Breast epithelium (tissue), 4 donors: ENCODE measurements around the gene CSNK2A2. TPM values are rescaled to one million over a fixed set of nuclear protein-coding genes. Genes with fewer than 3 reads are reported as not detected.

Experiments used
- DNase-seq, 2 donors: peaks; one replicate each; pipeline ENCODE4 v3.0.0-alpha.2; 2019; ENCODE audit warnings: low spot score in 2 of 2
- H3K27ac ChIP-seq, 2 donors: fragments of 200-600 bp; sonication (generic) in 1 of 2; one replicate each; pipeline ENCODE4 v1.5.1; 2016 to 2019; ENCODE audit warnings: mild to moderate bottlenecking in 1 of 2
- H3K27me3 ChIP-seq, 2 donors: fragments of 200-600 bp; sonication (generic) in 1 of 2; one replicate each; pipeline versions ENCODE4 v1.5.1 to v1.6.0; 2017 to 2019; ENCODE audit warnings: control low read depth in 1 of 2, mild to moderate bottlenecking in 1 of 2
- H3K36me3 ChIP-seq: fragments of 200-600 bp; one replicate; pipeline ENCODE4 v1.5.1; 2019
- H3K4me1 ChIP-seq, 2 donors: fragments of 200-600 bp; sonication (generic); one replicate each; pipeline ENCODE4 v1.5.1; 2016 to 2019; ENCODE audit warnings: control low read depth in 1 of 2
- H3K4me3 ChIP-seq, 3 donors: fragments of 200-600 bp; sonication (generic); 1 replicate in 2 of 3; 2 replicates in 1 of 3; pipeline ENCODE4 v1.5.1; 2016 to 2019; ENCODE audit warnings: mild to moderate bottlenecking in 3 of 3, moderate library complexity in 2 of 3
- H3K9me3 ChIP-seq, 2 donors: fragments of 200-600 bp; sonication (generic) in 1 of 2; one replicate each; pipeline ENCODE4 v1.5.1; 2016 to 2019; ENCODE audit warnings: control low read depth in 1 of 2
- POLR2A ChIP-seq: fragments of 450-650 bp; IDR thresholded peaks from one replicate; pipeline ENCODE4 v1.6.1; 2016; ENCODE audit warnings: antibody characterized with exemption, mild to moderate bottlenecking, moderate library complexity
- POLR2AphosphoS5 ChIP-seq, 3 donors: sonication (generic); formaldehyde crosslinking; IDR thresholded peaks; one replicate each; pipeline ENCODE4 v1.6.1; 2017; ENCODE audit warnings: antibody characterized with exemption in 3 of 3
- intact Hi-C: fragments of 100-400 bp; cut with DNase I; formaldehyde crosslinking; loops from one replicate; pipeline ENCODE4 v1.15.1; 2023; ENCODE audit warnings: low total_unique reads
- total RNA-seq, 3 donors: library from RNA; depleted of rRNA; stranded (reverse); fragments of >200 nt; gene quantifications; one replicate each; pipeline ENCODE4 v1.1.0, GENCODE V29; 2016
- TF ChIP-seq, protein P1 (sequence below), 3 donors: fragments of 450-650 bp; IDR thresholded peaks; one replicate each; pipeline ENCODE4 v1.5.1; 2016 to 2017; ENCODE audit warnings: antibody characterized with exemption in 3 of 3, mild to moderate bottlenecking in 3 of 3, moderate library complexity in 3 of 3

CSNK2A2 gene
- total RNA-seq, 3 donors from 2014 or later = 25.6 to 47.7 (median 29.4) TPM

DNA sequence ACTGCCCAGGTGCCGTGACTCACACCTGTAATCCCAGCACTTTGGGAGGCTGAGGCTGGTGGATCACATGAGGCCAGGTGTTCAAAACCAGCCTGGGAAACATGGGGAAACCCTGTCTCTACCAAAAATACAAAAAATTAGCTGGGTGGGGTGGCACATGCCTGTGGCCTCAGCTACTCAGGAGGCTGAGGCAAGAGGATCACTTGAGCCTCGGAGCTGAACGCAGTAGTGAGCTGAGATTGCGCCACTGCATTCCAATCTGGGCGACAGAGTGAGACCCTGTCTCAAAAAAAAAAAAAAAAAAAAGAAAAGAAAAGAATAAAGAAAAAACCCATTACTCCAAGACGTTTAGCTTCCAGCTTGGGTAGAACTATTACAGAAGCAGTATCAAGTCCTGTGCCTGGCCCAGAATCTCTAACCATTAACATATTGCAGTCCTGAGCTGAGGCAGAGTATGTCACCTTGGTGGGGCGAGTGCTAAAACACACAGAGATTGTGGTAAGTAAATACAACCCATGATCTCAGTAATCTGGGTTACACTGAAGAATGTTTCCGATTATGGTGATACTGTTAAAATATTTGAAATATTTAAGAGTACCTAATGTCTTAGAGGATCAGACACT lies 45.5 kb downstream of the CSNK2A2 start:
- TF ChIP-seq POLR2AphosphoS5 (IDR thresholded peaks at IDR 0.05) (no peak), POLR2A (no peak)
- TF ChIP-seq, protein P1, sequence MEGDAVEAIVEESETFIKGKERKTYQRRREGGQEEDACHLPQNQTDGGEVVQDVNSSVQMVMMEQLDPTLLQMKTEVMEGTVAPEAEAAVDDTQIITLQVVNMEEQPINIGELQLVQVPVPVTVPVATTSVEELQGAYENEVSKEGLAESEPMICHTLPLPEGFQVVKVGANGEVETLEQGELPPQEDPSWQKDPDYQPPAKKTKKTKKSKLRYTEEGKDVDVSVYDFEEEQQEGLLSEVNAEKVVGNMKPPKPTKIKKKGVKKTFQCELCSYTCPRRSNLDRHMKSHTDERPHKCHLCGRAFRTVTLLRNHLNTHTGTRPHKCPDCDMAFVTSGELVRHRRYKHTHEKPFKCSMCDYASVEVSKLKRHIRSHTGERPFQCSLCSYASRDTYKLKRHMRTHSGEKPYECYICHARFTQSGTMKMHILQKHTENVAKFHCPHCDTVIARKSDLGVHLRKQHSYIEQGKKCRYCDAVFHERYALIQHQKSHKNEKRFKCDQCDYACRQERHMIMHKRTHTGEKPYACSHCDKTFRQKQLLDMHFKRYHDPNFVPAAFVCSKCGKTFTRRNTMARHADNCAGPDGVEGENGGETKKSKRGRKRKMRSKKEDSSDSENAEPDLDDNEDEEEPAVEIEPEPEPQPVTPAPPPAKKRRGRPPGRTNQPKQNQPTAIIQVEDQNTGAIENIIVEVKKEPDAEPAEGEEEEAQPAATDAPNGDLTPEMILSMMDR (IDR thresholded peaks at IDR 0.05) = no peak
- no peak overlapping the region for H3K4me3 ChIP-seq
- no peak for DNase-seq
- no peaks in the 10 kb centered on the region for H3K4me1 ChIP-seq
- no peaks in the 10 kb centered on the region for H3K27me3 ChIP-seq
- no peaks in the 10 kb centered on the region for H3K9me3 ChIP-seq
- no peaks in the 10 kb centered on the region for H3K36me3 ChIP-seq
- no peak overlapping the region for H3K27ac ChIP-seq
- intact Hi-C loops = no loop called here

DNA sequence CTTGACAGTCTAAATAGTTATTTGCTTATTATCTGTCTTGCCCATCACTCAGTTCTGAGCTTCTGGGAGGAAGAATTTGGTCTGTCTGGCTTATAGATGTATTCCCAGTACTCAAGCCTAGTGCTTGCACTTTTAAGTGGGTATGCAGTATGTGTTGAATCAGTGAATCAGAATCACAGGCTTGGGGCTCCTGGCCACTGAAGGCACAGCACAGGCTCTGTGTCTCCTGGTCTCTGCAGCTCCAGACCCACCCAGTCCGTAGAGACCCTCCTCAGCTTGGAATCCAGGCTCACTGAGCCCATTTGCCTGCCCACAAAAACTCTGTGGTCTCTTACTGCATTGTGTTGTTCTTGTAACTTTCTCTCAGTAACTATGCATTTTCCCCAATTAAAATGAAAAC lies 49.4 kb downstream of the CSNK2A2 start:
- H3K27me3 ChIP-seq = no peaks in the 10 kb centered on the region
- intact Hi-C loops = no loop called here
- H3K36me3 ChIP-seq = no peaks in the 10 kb centered on the region
- H3K9me3 ChIP-seq = no peaks in the 10 kb centered on the region
- no peaks in the 10 kb centered on the region for H3K4me1 ChIP-seq
- TF ChIP-seq, protein P1 (IDR thresholded peaks at IDR 0.05) = no peak
- TF ChIP-seq POLR2A (no peak), POLR2AphosphoS5 (IDR thresholded peaks at IDR 0.05) (no peak)
- DNase-seq = no peak
- H3K4me3 ChIP-seq = no peak overlapping the region
- H3K27ac ChIP-seq = no peak overlapping the region

DNA sequence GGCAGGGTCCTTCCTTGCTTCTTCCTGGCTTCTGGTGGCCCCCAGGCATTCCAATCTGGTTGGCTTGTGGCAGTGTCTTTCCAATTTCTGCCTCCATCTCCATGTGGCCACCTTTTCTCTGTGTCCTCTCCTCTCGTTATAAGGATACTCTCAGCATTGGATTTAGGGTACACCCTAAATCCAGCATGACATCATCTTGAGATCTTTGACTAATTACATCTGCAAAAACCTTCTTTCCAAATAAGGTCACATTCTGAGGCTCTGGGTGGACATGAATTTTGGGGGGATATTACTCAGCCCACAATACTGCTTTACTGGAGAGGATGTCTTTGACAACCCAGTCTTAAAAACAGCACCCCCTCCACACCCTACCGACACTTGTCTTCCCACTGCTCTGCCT lies 49.8 kb downstream of the CSNK2A2 start:
- TF ChIP-seq, protein P1 (IDR thresholded peaks at IDR 0.05) = no peak
- TF ChIP-seq POLR2AphosphoS5 (IDR thresholded peaks at IDR 0.05) (no peak), POLR2A (no peak)
- intact Hi-C loops = no loop called here
- H3K36me3 ChIP-seq = no peaks in the 10 kb centered on the region
- H3K9me3 ChIP-seq = no peaks in the 10 kb centered on the region
- no peak for DNase-seq
- H3K27me3 ChIP-seq = no peaks in the 10 kb centered on the region
- H3K27ac ChIP-seq = no peak overlapping the region
- H3K4me1 ChIP-seq = no peaks in the 10 kb centered on the region
- no peak overlapping the region for H3K4me3 ChIP-seq

DNA sequence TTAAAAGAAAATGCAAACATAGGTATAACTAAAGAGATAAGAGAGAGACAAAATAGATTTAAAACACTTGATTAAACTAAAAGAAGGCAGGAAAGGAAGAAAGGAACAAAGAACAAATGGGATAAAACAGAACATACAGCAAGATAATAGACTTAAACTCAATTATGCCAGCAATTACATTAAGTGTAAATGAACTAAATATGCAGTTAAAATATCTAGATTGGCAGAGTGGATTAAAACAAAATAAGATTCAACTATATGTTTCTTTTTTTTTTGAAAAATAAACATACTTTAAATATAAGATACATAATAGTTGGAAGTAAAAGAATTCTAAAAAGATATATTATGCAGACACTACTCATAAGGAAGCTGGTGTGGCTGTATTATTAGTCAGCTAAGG lies 59.1 kb downstream of the CSNK2A2 start:
- no peak overlapping the region for H3K27ac ChIP-seq
- H3K4me1 ChIP-seq = no peaks in the 10 kb centered on the region
- intact Hi-C loops = no loop called here
- TF ChIP-seq POLR2AphosphoS5 (IDR thresholded peaks at IDR 0.05) (no peak), POLR2A (no peak)
- TF ChIP-seq, protein P1 (IDR thresholded peaks at IDR 0.05) = no peak
- H3K9me3 ChIP-seq = peaks cover 7 to 8% of the 10 kb centered on the region in 2 donors
- H3K27me3 ChIP-seq = no peaks in the 10 kb centered on the region
- H3K4me3 ChIP-seq = no peak overlapping the region
- DNase-seq = no peak
- no peaks in the 10 kb centered on the region for H3K36me3 ChIP-seq

DNA sequence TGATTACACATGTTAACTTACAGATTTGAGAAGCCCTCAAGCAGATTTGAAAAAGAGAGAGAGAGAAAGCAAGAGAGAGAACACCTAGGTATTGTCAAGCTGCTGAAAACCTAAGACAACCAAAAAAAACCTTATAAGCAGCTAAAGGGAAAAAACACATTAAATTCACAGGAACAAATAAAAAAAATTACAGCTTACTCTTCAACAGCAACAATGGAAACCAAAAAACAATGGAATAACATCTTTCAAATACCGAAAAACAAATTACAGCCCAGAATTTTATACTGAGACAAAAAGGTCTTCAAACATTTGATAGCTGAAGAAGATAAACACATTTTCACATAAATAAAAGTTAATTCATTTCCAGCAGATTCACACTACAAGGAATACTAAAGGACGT lies 60.3 kb downstream of the CSNK2A2 start:
- Histone ChIP-seq H3K27me3 (no peaks in the 10 kb centered on the region), H3K9me3 (peaks cover 7 to 8% of the 10 kb centered on the region in 2 donors), H3K27ac (no peak overlapping the region), H3K4me3 (no peak overlapping the region), H3K4me1 (no peaks in the 10 kb centered on the region), H3K36me3 (no peaks in the 10 kb centered on the region)
- intact Hi-C loops = no loop called here
- TF ChIP-seq POLR2AphosphoS5 (IDR thresholded peaks at IDR 0.05) (no peak), POLR2A (no peak)
- TF ChIP-seq, protein P1 (IDR thresholded peaks at IDR 0.05) = no peak
- no peak for DNase-seq
